A673 (cell line): ENCODE measurements around the gene FOXP2. TPM values are rescaled to one million over a fixed set of nuclear protein-coding genes. Genes with fewer than 3 reads are reported as not detected.

Source experiments
- BruUV-seq: library from RNA; stranded (reverse); fragments of 400-500 nt; replicated peaks from 2 replicates; lab custom pipeline; 2021; lab: Mats Ljungman, UMichigan
- CTCF ChIA-PET: fragments of 300-600 bp; sonication (Branson Sonifier 250); formaldehyde crosslinking; loops from one replicate; lab custom pipeline; 2022; ENCODE audit warnings: antibody characterized with exemption; lab: Charles Lee
- POLR2A ChIA-PET: fragments of 300-600 bp; sonication (Branson Sonifier 250); formaldehyde crosslinking; loops from one replicate; lab custom pipeline; 2022; ENCODE audit warnings: antibody characterized with exemption; ENCODE audit not compliant: low non-redundant PET; lab: Charles Lee
- DNase-seq: peaks from one replicate; pipeline ENCODE4 v3.0.0-alpha.2; 2015; ENCODE audit warnings: low spot score
- H3K27ac ChIP-seq: fragments of 200-600 bp; sonication (generic); 2 replicates; pipeline ENCODE4 v1.5.1; 2016; ENCODE audit warnings: mixed run types, low read depth, mild to moderate bottlenecking, mixed read lengths, antibody characterized with exemption, low read length; ENCODE audit not compliant: poor library complexity, severe bottlenecking
- H3K27me3 ChIP-seq: fragments of 200-600 bp; sonication (generic); replicated peaks from 2 replicates; pipeline ENCODE4 v1.6.1; 2017; ENCODE audit warnings: mixed run types, low read depth, mild to moderate bottlenecking, mixed read lengths, antibody characterized with exemption, low read length; ENCODE audit not compliant: insufficient read depth, poor library complexity
- H3K36me3 ChIP-seq: fragments of 200-600 bp; sonication (generic); 2 replicates; pipeline ENCODE4 v1.6.1; 2016; ENCODE audit warnings: mixed run types, mild to moderate bottlenecking, mixed read lengths, antibody characterized with exemption, low read length; ENCODE audit not compliant: insufficient read depth, poor library complexity, severe bottlenecking
- H3K4me1 ChIP-seq: fragments of 200-600 bp; sonication (generic); 2 replicates; pipeline ENCODE4 v1.6.1; 2017; ENCODE audit warnings: mixed run types, mild to moderate bottlenecking, mixed read lengths, antibody characterized with exemption, low read length; ENCODE audit not compliant: insufficient read depth, poor library complexity, severe bottlenecking
- H3K4me3 ChIP-seq: fragments of 200-600 bp; sonication (generic); 2 replicates; pipeline ENCODE4 v1.5.1; 2016; ENCODE audit warnings: low read depth, mixed run types, mild to moderate bottlenecking, mixed read lengths, low read length; ENCODE audit not compliant: poor library complexity, severe bottlenecking
- H3K9me3 ChIP-seq: fragments of 200-600 bp; sonication (generic); 2 replicates; pipeline ENCODE4 v1.6.1; 2016; ENCODE audit warnings: mixed run types, low read depth, mild to moderate bottlenecking, mixed read lengths, antibody characterized with exemption, low read length; ENCODE audit not compliant: poor library complexity, severe bottlenecking
- EZH2 ChIP-seq: fragments of 200-600 bp; sonication (generic); IDR thresholded peaks from 2 replicates; pipeline ENCODE4 v1.6.1; 2017; ENCODE audit warnings: borderline replicate concordance, low read depth, mild to moderate bottlenecking, mixed read lengths, antibody characterized with exemption, low read length; ENCODE audit not compliant: poor library complexity, severe bottlenecking
- intact Hi-C: fragments of 100-400 bp; cut with micrococcal nuclease; formaldehyde crosslinking; loops from one replicate; pipeline ENCODE4 v1.10.0; 2022; ENCODE audit not compliant: unreplicated experiment
- total RNA-seq: library from RNA; stranded (reverse); gene quantifications from 2 replicates; pipeline ENCODE4 v1.2.3, GENCODE V29; 2021
- TF ChIP-seq, protein P1 (sequence below): fragments of 300-800, 200-600 bp; sonication (generic); conservative IDR thresholded peaks from 2 replicates; pipeline ENCODE4 v1.5.1; 2017; ENCODE audit warnings: low read depth, mild to moderate bottlenecking, antibody characterized with exemption, low read length, moderate library complexity, mixed read lengths

The FOXP2 gene
- total RNA-seq, 1 experiment from 2014 or later: not detected

DNA sequence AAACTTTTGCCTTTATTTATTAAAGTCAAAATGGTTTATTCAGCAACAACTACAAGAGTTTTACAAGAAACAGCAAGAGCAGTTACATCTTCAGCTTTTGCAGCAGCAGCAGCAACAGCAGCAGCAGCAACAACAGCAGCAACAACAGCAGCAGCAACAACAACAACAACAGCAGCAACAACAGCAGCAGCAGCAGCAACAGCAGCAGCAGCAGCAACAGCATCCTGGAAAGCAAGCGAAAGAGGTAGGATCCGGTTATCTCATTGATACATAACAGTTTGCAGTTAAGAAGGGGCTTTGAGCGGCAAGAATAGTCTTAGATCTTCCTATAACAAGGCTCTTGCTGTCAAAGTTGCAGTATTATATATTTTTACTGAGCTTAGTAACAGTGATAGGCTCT, 215.1 kb downstream of the FOXP2 start:
- BruUV-seq: no TSS peak
- no peaks in the 10 kb centered on the region for H3K36me3 ChIP-seq
- CTCF ChIA-PET: no interaction called here
- H3K27me3 ChIP-seq: peaks cover 38% of the 10 kb centered on the region
- intact Hi-C loops: no loop called here
- H3K27ac ChIP-seq: no peak overlapping the region
- no peaks in the 10 kb centered on the region for H3K9me3 ChIP-seq
- TF ChIP-seq EZH2: no peak
- TF ChIP-seq, protein P1, sequence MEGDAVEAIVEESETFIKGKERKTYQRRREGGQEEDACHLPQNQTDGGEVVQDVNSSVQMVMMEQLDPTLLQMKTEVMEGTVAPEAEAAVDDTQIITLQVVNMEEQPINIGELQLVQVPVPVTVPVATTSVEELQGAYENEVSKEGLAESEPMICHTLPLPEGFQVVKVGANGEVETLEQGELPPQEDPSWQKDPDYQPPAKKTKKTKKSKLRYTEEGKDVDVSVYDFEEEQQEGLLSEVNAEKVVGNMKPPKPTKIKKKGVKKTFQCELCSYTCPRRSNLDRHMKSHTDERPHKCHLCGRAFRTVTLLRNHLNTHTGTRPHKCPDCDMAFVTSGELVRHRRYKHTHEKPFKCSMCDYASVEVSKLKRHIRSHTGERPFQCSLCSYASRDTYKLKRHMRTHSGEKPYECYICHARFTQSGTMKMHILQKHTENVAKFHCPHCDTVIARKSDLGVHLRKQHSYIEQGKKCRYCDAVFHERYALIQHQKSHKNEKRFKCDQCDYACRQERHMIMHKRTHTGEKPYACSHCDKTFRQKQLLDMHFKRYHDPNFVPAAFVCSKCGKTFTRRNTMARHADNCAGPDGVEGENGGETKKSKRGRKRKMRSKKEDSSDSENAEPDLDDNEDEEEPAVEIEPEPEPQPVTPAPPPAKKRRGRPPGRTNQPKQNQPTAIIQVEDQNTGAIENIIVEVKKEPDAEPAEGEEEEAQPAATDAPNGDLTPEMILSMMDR: no peak
- H3K4me1 ChIP-seq: no peaks in the 10 kb centered on the region
- DNase-seq: no peak
- H3K4me3 ChIP-seq: no peak overlapping the region
- POLR2A ChIA-PET: no interaction called here

DNA sequence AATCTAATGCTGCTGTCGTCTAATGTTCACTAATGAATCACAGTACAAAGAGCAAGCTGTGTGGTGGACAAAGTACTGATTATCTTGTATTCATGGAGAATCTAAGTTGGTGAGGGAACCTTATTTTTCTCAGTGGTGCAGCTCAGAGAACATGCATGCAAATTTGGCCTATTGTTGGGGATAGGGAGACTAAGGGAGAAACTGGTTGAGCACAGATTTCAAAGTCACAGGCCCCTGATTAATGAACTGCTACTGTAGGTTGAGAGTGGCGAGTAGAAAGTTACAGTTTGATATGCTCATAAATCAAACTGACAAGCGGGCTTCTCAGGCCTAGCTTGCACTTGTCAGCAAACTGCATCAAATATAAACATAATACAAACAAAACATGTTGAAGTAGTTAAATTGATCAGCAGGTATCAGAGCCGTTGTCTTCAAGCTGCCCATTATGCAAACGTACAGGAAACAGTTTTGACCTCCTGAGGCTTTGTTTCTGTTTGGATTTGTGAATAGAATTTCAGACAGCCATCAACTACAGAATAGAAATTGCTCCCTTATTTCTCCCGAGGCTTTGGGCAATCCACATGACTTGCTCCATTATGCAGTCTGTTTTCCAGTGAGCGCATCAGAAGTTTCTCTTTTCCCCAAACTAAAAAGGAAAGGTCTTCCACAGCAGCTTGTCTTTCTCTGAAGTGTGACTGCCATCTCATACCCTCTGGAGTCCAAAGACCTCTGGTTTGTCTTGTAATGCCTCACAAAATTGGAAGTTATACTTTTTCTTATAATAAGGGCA, 215.8 kb downstream of the FOXP2 start:
- no peaks in the 10 kb centered on the region for H3K36me3 ChIP-seq
- DNase-seq: peak; percentile 12
- no peak overlapping the region for H3K27ac ChIP-seq
- intact Hi-C loops: no loop called here
- peaks cover 37% of the 10 kb centered on the region for H3K27me3 ChIP-seq
- H3K4me1 ChIP-seq: no peaks in the 10 kb centered on the region
- BruUV-seq: no TSS peak
- no peak for TF ChIP-seq EZH2
- TF ChIP-seq, protein P1: no peak
- ChIA-PET POLR2A (no interaction called here), CTCF (no interaction called here)
- no peaks in the 10 kb centered on the region for H3K9me3 ChIP-seq
- no peak overlapping the region for H3K4me3 ChIP-seq

DNA sequence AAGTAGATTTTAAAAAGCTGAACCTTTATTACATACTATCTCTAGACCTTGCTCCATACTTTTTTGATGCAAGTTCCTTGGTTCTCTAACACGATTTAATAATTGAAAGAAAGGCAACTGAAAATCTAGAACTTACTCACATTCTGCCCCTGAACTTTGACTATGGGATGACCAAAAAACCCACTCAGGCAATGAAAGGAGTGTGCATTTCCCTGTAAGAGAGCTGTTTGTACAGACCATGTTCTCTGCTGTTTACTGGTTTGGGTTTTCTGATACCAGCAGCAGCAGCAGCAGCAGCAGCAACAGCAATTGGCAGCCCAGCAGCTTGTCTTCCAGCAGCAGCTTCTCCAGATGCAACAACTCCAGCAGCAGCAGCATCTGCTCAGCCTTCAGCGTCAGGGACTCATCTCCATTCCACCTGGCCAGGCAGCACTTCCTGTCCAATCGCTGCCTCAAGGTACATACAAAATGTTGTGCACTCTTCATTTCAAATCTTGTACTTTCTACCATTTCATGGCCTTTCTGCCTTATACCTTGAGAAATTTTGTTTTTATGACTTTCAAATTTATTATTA, 216.7 kb downstream of the FOXP2 start:
- TF ChIP-seq, protein P1: no peak
- TF ChIP-seq EZH2: no peak
- POLR2A ChIA-PET: no interaction called here
- BruUV-seq: no TSS peak

More for the DNA sequence above, 216.7 kb downstream of the FOXP2 start:
- peaks cover 36% of the 10 kb centered on the region for H3K27me3 ChIP-seq
- H3K27ac ChIP-seq: no peak overlapping the region
- H3K4me1 ChIP-seq: no peaks in the 10 kb centered on the region
- no peaks in the 10 kb centered on the region for H3K36me3 ChIP-seq
- H3K4me3 ChIP-seq: no peak overlapping the region
- H3K9me3 ChIP-seq: no peaks in the 10 kb centered on the region
- DNase-seq: no peak
- CTCF ChIA-PET: no interaction called here
- intact Hi-C loops: no loop called here
